GM20431 (cell line): ENCODE measurements around the gene COMMD1.
"Not testable (repeated sequence)": the region's sequence is repeated elsewhere in the genome, so short reads cannot be mapped to it uniquely, and the experiment has no call there.

Source experiments
- in situ Hi-C: fragments of 300-500 bp; cut with MseI, MboI; formaldehyde crosslinking; loops from one replicate; pipeline ENCODE4 v1.15.0; 2020; ENCODE audit warnings: low sequenced_read_pairs; ENCODE audit not compliant: unreplicated experiment

The COMMD1 gene

GRCh38 chr2:61905372-61906185 is at the start of gene COMMD1:
COMMD1 (plus strand) TSS chr2:61905674; CDS start chr2:61905679, 5 bp downstream.
- in situ Hi-C loops, result loop anchor here (25.0 kb wide), 1 partner anchor 507 kb away; no protein-coding TSS in a partner anchor

DNA sequence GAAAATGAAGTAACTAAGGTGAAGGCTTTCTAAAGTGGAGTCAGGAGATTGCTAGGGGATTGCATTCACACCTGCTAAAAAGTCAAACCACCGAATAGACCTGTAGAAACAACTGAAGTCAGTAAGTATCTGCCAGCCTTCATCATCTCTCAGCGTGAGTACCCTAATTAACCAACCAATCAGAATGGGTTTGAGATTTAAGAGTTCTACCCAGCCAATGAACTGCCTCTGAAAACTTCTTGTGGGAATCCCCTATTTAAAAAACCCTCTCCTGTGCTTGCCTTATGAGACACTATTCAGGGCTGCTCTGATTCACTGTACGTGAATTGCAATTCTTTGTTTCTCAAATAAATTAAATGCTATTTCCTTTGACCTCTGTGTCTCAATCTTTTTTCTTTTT is 48.2 kb upstream of the COMMD1 start:
- in situ Hi-C loops, result no loop called here

- in situ Hi-C loops, result no loop called here
Measured at GRCh38 chr2:61862085-61862484, 43.4 kb upstream of the COMMD1 start.

- in situ Hi-C loops, result not testable (repeated sequence)
Measured at GRCh38 chr2:61866482-61867089, 38.9 kb upstream of the COMMD1 start.

GRCh38 chr2:61876400-61876799 is 29.1 kb upstream of the COMMD1 start:
- in situ Hi-C loops, result no loop called here

DNA sequence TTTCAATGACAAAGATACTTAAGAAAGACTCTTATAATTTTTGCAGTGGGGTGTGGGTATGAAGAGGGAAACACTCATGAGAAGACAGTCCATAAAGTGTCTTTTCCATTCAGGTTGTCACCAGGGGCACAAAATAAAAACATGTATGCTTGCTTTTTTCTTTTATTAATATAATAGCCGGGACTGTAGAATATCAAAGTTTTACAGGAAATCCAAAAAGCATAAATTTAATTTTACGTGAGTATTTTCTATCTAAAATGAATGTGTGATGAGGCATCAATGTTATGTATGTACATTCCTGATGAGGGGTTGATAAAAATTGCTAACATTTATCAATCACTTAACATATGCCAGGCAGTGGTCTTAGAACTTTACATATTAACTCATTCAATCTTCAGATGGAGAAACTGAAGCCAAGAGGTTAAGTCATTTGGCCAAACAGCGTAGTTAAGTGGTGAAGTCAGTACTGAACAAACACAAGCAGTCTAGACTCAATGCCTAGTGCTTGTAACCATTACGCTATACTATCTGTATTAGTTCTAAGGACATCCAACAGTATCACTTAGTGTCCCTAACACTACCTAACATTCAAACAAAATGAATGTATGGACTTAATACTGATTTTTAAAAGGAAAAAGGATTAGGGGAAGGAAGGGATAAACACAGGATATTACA is 27.8 kb upstream of the COMMD1 start:
- in situ Hi-C loops, result no loop called here

GRCh38 chr2:61878761-61879160 is 26.7 kb upstream of the COMMD1 start:
- in situ Hi-C loops, result no loop called here

GRCh38 chr2:61879351-61879750 is 26.1 kb upstream of the COMMD1 start:
- in situ Hi-C loops, result not testable (repeated sequence)

DNA sequence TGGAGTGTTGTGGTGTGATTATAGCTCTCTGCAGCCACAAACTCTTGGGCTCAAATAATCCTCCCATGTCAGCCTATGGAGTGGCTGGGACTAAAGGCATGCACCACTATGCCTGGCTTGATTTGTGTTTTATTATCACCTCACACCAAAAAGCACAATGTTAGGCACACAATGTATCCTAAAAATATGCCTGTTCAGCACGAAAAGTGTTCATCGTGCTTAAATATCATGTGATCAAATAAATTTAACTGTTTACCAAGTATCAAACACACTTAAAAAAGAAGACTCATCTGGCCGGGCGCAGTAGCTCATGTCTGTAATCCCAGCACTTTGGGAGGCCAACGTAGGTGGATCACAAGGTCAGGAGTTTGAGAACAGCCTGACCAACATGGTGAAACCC is 22.6 kb upstream of the COMMD1 start:
- in situ Hi-C loops, result no loop called here

DNA sequence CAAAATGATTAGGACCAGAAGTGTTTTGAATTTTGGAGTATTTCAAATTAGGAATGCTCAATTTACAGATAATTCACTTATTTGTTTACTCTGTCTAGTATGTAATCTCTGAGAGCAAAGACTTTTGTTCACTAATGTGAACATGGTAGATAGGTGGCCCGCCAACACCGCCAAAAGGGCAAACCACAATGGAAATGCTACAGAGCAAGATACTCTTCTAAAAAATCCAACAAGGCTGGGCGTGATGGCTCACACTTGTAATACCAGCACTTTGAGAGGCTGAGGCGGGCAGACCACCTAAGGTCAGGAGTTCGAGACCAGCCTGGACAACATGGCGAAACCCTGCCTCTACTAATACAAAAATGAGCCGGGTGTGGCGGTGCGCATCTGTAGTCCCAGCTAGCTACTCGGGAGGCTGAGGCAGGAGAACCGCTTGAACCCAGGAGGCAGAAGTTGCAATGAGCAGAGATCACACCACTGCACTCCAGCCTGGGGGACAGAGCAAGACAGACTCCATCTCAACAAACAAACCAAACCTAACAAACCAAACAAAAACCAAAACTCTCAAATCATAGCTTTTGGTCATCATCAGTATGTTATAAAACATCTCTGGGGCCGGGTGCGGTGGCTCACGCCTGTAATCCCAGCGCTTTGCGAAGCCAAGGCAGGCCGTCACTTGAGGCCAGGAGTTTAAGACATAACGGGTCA is 19.4 kb upstream of the COMMD1 start:
- in situ Hi-C loops, result no loop called here

DNA sequence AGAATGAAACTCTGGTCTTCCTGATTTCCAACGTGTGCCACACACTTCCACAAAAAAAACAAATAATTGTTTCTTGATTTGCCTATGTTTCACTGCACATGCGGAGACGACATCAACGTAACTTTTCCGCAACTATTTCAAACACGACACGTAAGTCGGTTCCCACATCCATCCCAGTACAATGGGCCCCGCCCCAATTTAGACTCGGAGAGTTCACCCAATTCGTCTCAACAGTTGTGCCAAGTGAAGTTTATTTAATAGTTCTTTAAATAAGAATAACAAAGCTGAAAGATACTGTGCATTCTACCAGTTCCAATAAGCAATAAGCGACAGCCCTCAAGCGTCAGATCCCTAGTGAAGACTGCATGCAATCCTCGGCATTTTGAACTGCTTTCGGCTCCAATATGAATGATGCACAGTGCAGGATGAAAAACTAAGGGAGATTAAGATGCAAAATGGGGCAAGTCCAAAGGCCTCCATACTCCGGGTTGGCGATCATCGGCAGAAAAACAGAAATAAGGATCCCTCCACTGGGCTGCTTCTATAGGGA is 17.7 kb upstream of the COMMD1 start:
- in situ Hi-C loops, result no loop called here

- in situ Hi-C loops, result no loop called here
Measured at GRCh38 chr2:61888267-61889055, 17.0 kb upstream of the COMMD1 start, which contains the start of gene CCT4. CCT4 (minus strand) TSS chr2:61888656; CDS start chr2:61888507, 149 bp downstream.

DNA sequence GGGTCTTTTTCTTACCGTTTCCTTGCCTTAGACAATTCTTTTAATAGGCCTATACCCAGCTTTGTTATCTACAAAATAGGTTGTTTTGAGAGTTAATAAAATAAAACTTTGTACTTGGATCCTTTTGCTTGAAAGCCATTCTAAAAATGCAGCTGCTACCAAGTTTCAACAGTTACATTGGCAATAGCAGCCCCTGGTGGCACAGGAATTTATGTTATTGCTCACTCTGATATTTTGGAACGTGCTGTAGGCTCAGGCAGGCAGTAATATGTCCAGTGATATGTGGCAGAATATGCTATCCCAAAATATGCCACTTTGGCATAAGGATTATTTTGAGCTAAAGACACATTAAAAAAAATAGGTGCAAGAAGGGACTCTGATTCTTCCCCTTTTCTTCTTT is 6.7 kb upstream of the COMMD1 start:
- in situ Hi-C loops, result no loop called here

DNA sequence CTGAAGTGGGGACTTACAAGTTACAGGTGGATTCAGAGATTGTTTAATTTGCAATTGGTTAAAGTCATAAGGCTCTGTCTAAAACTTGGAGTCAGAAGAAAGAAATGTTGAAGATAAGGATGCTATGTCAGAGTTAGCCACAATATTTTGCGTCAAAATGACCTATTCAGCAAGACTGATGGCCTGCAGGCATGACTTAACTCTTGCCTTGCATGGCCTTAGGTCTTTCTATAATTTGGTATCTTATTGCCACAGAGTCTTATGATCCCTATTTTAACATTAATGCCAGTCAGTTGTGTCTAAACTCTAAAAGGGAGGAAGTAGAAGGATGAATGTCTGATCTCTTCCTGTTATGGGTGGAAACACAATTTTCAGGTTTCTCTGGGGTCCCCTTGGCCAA is 5.2 kb upstream of the COMMD1 start:
- in situ Hi-C loops, result loop anchor here (25.0 kb wide), 1 partner anchor 512 kb away; no protein-coding TSS in a partner anchor

GRCh38 chr2:61906186-61906470 is 654 bp downstream of the COMMD1 start:
- in situ Hi-C loops, result loop anchor here (25.0 kb wide), 1 partner anchor 506 kb away; no protein-coding TSS in a partner anchor

- in situ Hi-C loops, result loop anchor here (25.0 kb wide), 1 partner anchor 503 kb away; no protein-coding TSS in a partner anchor
Measured at GRCh38 chr2:61909116-61909515, 3.6 kb downstream of the COMMD1 start.

DNA sequence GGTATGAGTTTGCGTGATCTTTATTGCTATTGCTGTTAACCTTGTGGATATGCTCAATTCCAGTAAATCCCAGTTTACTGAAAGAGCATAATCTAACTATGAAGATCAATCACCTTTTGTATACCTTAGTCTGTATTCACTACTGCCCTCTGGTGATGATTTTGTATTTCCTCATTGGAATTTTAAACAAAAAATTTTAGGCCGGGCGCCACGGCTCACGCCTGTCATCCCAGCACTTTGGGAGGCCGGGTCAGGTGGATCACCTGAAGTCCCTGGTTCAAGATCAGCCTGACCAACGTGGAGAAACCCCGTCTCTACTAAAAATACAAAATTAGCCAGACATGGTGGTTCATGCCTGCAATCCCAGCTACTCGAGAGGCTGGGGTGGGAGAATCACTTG is 5.1 kb downstream of the COMMD1 start:
- in situ Hi-C loops, result loop anchor here (25.0 kb wide), 1 partner anchor 502 kb away; no protein-coding TSS in a partner anchor

DNA sequence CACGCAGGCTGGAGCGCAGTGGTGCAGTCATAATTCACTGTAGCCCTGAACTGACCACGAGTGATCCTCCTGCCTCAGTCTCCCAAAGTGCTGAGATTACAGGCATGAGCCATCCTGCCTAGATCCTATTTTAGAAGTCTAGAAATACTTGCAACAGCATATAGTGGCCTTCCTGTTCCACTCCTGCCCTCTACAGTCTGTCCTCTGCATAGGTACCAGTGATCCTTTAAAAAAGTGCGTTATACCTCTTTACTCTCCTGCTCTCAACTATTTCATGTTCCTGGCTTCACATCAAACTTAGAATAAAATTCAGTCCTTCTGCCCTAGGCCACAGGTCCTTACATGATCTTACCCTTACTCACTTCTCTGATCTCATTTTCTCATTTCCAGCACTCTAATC is 6.0 kb downstream of the COMMD1 start:
- in situ Hi-C loops, result loop anchor here (25.0 kb wide), 1 partner anchor 501 kb away; no protein-coding TSS in a partner anchor

DNA sequence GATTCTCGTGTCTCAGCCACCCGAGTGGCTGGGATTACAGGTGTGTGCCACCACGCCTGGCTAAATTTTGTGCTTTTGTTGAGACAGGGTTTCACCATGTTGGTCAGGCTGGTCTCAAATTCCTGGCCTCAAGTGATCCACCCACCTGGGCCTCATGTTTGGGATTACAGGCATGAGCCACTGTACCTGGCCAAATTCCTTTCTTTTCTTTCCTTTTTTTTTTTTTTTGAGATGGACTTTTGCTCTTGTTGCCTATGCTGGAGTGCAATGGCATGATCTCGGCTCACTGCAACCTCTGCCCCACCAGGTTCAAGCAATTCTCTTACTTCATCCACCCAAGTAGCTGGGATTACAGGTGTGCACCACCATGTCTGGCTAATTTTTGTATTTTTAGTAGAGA is 9.3 kb downstream of the COMMD1 start:
- in situ Hi-C loops, result loop anchor here (25.0 kb wide), 1 partner anchor 498 kb away; no protein-coding TSS in a partner anchor
